Measurements from ENCODE around the gene C1orf21.

Gene C1orf21

GRCh38 chr1:184582411-184582810, 195.6 kb downstream of the C1orf21 start:
- no peaks in the 10 kb centered on the region for H3K79me2 ChIP-seq
- no peak for TF ChIP-seq CTCF (IDR thresholded peaks at IDR 0.05)
- H3K36me3 ChIP-seq (ENCODE audit: control insufficient read depth, insufficient read depth, low read length): no peaks in the 10 kb centered on the region
- no peak overlapping the region for H2AFZ ChIP-seq
- no peak overlapping the region for H3K4me2 ChIP-seq (ENCODE audit: low read length)
- no peaks in the 10 kb centered on the region for H3K27me3 ChIP-seq (ENCODE audit: control insufficient read depth, insufficient read depth, low read length)
- H3K4me3 ChIP-seq (ENCODE audit: low read depth, low read length): no peak overlapping the region
- no peak overlapping the region for H3K9ac ChIP-seq
- H3K27ac ChIP-seq: no peak overlapping the region
- H3K4me1 ChIP-seq: no peaks in the 10 kb centered on the region
- no peaks in the 10 kb centered on the region for H3K9me3 ChIP-seq (ENCODE audit: control insufficient read depth, low read length)

GRCh38 chr1:184583849-184584248, 197.0 kb downstream of the C1orf21 start:
- H2AFZ ChIP-seq: no peak overlapping the region
- no peaks in the 10 kb centered on the region for H3K36me3 ChIP-seq (ENCODE audit: control insufficient read depth, insufficient read depth, low read length)
- TF ChIP-seq CTCF (IDR thresholded peaks at IDR 0.05): no peak
- H3K4me2 ChIP-seq (ENCODE audit: low read length): no peak overlapping the region
- H3K4me1 ChIP-seq: no peaks in the 10 kb centered on the region
- no peak overlapping the region for H3K4me3 ChIP-seq (ENCODE audit: low read depth, low read length)
- no peaks in the 10 kb centered on the region for H3K27me3 ChIP-seq (ENCODE audit: control insufficient read depth, insufficient read depth, low read length)
- no peaks in the 10 kb centered on the region for H3K79me2 ChIP-seq
- no peak overlapping the region for H3K27ac ChIP-seq
- H3K9ac ChIP-seq: no peak overlapping the region
- no peaks in the 10 kb centered on the region for H3K9me3 ChIP-seq (ENCODE audit: control insufficient read depth, low read length)

GRCh38 chr1:184588701-184589100, 201.9 kb downstream of the C1orf21 start:
- H3K79me2 ChIP-seq: no peaks in the 10 kb centered on the region
- H3K4me1 ChIP-seq: no peaks in the 10 kb centered on the region
- H3K4me2 ChIP-seq (ENCODE audit: low read length): no peak overlapping the region
- H2AFZ ChIP-seq: no peak overlapping the region
- H3K4me3 ChIP-seq (ENCODE audit: low read depth, low read length): no peak overlapping the region
- H3K27ac ChIP-seq: no peak overlapping the region
- H3K9ac ChIP-seq: no peak overlapping the region
- TF ChIP-seq CTCF (IDR thresholded peaks at IDR 0.05): no peak
- no peaks in the 10 kb centered on the region for H3K27me3 ChIP-seq (ENCODE audit: control insufficient read depth, insufficient read depth, low read length)
- no peaks in the 10 kb centered on the region for H3K9me3 ChIP-seq (ENCODE audit: control insufficient read depth, low read length)
- no peaks in the 10 kb centered on the region for H3K36me3 ChIP-seq (ENCODE audit: control insufficient read depth, insufficient read depth, low read length)

GRCh38 chr1:184590163-184590750, 203.4 kb downstream of the C1orf21 start:
- Histone ChIP-seq H3K4me1 (no peaks in the 10 kb centered on the region), H3K9me3 (ENCODE audit: control insufficient read depth, low read length) (no peaks in the 10 kb centered on the region), H3K36me3 (ENCODE audit: control insufficient read depth, insufficient read depth, low read length) (no peaks in the 10 kb centered on the region), H3K79me2 (no peaks in the 10 kb centered on the region), H3K27ac (no peak overlapping the region), H3K4me2 (ENCODE audit: low read length) (no peak overlapping the region), H2AFZ (no peak overlapping the region), H3K9ac (no peak overlapping the region), H3K27me3 (ENCODE audit: control insufficient read depth, insufficient read depth, low read length) (no peaks in the 10 kb centered on the region), H3K4me3 (ENCODE audit: low read depth, low read length) (no peak overlapping the region)
- no peak for TF ChIP-seq CTCF (IDR thresholded peaks at IDR 0.05)

GRCh38 chr1:184593597-184593996, 206.8 kb downstream of the C1orf21 start:
- no peaks in the 10 kb centered on the region for H3K4me1 ChIP-seq
- H3K36me3 ChIP-seq (ENCODE audit: control insufficient read depth, insufficient read depth, low read length): no peaks in the 10 kb centered on the region
- no peak overlapping the region for H3K27ac ChIP-seq
- H3K9ac ChIP-seq: no peak overlapping the region
- H3K79me2 ChIP-seq: no peaks in the 10 kb centered on the region
- H3K9me3 ChIP-seq (ENCODE audit: control insufficient read depth, low read length): no peaks in the 10 kb centered on the region
- no peak for TF ChIP-seq CTCF (IDR thresholded peaks at IDR 0.05)
- no peak overlapping the region for H3K4me3 ChIP-seq (ENCODE audit: low read depth, low read length)
- H2AFZ ChIP-seq: no peak overlapping the region
- H3K27me3 ChIP-seq (ENCODE audit: control insufficient read depth, insufficient read depth, low read length): no peaks in the 10 kb centered on the region
- no peak overlapping the region for H3K4me2 ChIP-seq (ENCODE audit: low read length)

Measured in parathyroid adenoma (tissue), 2 donors.